GM13976 (cell line): ENCODE results near the gene FNBP1.
"Not testable (repeated sequence)": the region's sequence is repeated elsewhere in the genome, so short reads cannot be mapped to it uniquely, and the experiment has no call there.

Experiments used
- DNase-seq: peaks from one replicate; pipeline ENCODE4 v3.0.0; 2012; ENCODE audit warnings: low spot score
- in situ Hi-C: fragments of 300-500 bp; cut with MboI; formaldehyde crosslinking; loops from one replicate; pipeline ENCODE4 v1.12.0; 2022; ENCODE audit warnings: low sequenced_read_pairs, mixed read lengths, inconsistent platforms; ENCODE audit not compliant: unreplicated experiment
- TF ChIP-seq, protein P1 (sequence below): IDR thresholded peaks from 2 replicates; pipeline ENCODE4 v1.5.1; 2012; ENCODE audit warnings: borderline replicate concordance, mild to moderate bottlenecking; ENCODE audit not compliant: insufficient read depth; ENCODE audit errors: extremely low read depth, missing control alignments, control extremely low read depth

The FNBP1 gene

GRCh38 chr9:130003943-130004552, 38.9 kb downstream of the FNBP1 start:
- DNase-seq: no peak
- TF ChIP-seq, protein P1, sequence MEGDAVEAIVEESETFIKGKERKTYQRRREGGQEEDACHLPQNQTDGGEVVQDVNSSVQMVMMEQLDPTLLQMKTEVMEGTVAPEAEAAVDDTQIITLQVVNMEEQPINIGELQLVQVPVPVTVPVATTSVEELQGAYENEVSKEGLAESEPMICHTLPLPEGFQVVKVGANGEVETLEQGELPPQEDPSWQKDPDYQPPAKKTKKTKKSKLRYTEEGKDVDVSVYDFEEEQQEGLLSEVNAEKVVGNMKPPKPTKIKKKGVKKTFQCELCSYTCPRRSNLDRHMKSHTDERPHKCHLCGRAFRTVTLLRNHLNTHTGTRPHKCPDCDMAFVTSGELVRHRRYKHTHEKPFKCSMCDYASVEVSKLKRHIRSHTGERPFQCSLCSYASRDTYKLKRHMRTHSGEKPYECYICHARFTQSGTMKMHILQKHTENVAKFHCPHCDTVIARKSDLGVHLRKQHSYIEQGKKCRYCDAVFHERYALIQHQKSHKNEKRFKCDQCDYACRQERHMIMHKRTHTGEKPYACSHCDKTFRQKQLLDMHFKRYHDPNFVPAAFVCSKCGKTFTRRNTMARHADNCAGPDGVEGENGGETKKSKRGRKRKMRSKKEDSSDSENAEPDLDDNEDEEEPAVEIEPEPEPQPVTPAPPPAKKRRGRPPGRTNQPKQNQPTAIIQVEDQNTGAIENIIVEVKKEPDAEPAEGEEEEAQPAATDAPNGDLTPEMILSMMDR: no peak
- in situ Hi-C loops: no loop called here

GRCh38 chr9:130002320-130002719, 40.7 kb downstream of the FNBP1 start:
- in situ Hi-C loops: no loop called here
- TF ChIP-seq, protein P1: no peak
- DNase-seq: no peak

- DNase-seq: no peak
- TF ChIP-seq, protein P1: no peak
- in situ Hi-C loops: no loop called here
Measured at GRCh38 chr9:130001190-130001589, 41.8 kb downstream of the FNBP1 start.

- in situ Hi-C loops: no loop called here
- no peak for DNase-seq
- TF ChIP-seq, protein P1: no peak
Measured at GRCh38 chr9:129999141-129999510, 43.9 kb downstream of the FNBP1 start.

- TF ChIP-seq, protein P1: no peak
- DNase-seq: no peak
- in situ Hi-C loops: no loop called here
Measured at GRCh38 chr9:129998491-129999140, 44.4 kb downstream of the FNBP1 start.

GRCh38 chr9:129997706-129998105, 45.3 kb downstream of the FNBP1 start:
- DNase-seq, in situ Hi-C loops: not testable (repeated sequence)

DNA sequence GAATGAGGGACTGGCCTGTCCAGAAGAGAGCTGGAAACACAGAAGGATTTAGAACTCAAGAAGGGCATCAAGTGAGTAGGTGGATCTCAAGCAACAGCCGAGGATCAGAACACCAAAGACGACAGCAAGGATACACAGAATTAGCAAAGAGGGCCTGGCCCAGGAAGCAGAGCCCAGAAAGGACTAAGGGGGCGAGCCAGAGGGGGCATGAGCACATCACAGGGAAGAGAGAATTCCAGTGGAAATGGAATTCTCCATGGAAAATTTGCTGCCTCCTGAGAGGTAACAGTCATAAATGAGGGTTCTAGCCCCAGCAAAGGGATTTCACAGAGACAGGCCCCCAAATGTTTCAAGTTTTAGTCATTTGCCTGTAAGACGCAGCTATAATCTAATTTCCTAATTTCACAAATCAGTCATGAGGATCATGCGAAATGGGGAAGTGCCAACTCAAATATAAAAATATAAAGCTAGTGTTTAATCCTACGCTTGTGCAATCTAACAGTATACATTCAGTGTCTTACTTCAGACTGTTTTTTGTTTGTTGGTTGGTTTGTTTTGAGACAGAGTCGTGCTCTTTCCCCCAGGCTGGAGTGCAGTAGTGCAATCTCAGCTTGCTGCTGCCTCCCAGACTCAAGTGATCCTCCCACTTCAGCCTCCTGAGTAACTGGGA, 46.7 kb downstream of the FNBP1 start:
- no peak for DNase-seq
- in situ Hi-C loops: no loop called here
- TF ChIP-seq, protein P1: no peak
